Gastroesophageal sphincter (tissue), 4 donors: Measurements from ENCODE around the gene SLC4A4. TPM values are rescaled to one million over a fixed set of nuclear protein-coding genes. Genes with fewer than 3 reads are reported as not detected.

ENCODE experiments used
- ATAC-seq: fragments of 150-250 bp; one replicate; pipeline ENCODE4 v1.9.1; 2016; ENCODE audit warnings: mild to moderate bottlenecking, moderate library complexity
- H3K27ac ChIP-seq, 4 donors: fragments of 200-600 bp; sonication (generic) in 3 of 4; 1 replicate in 3 of 4; 2 replicates in 1 of 4; pipeline ENCODE4 v1.5.1; 2016 to 2019
- H3K27me3 ChIP-seq: fragments of 200-600 bp; sonication (generic); one replicate; pipeline ENCODE4 v1.5.1; 2019
- H3K36me3 ChIP-seq, 2 donors: fragments of 200-600 bp; sonication (generic); one replicate each; pipeline ENCODE4 v1.5.1; 2019; ENCODE audit warnings: control low read depth in 1 of 2
- H3K4me1 ChIP-seq, 3 donors: fragments of 200-600 bp; sonication (generic); 1 replicate in 2 of 3; 2 replicates in 1 of 3; pipeline ENCODE4 v1.5.1; 2016 to 2019; ENCODE audit warnings: control low read depth in 2 of 3
- H3K4me3 ChIP-seq, 2 donors: fragments of 200-600 bp; sonication (generic); one replicate each; pipeline ENCODE4 v1.5.1; 2019; ENCODE audit warnings: mild to moderate bottlenecking in 1 of 2, moderate library complexity in 1 of 2
- H3K9me3 ChIP-seq, 3 donors: fragments of 200-600 bp; sonication (generic); one replicate each; pipeline ENCODE4 v1.5.1; 2017 to 2019; ENCODE audit warnings: control low read depth in 2 of 3
- CTCF ChIP-seq, 4 experiments: fragments of 200-600 bp in 2 of 4; fragments of 450-650 bp in 2 of 4; sonication (generic) in 1 of 4; IDR thresholded peaks; one replicate each; pipeline ENCODE4 v1.5.1; 2017 to 2019; ENCODE audit warnings: antibody characterized with exemption in 4 of 4, mild to moderate bottlenecking in 2 of 4, moderate library complexity in 2 of 4
- EP300 ChIP-seq: sonication (generic); formaldehyde crosslinking; IDR thresholded peaks from one replicate; pipeline ENCODE4 v1.6.1; 2017; ENCODE audit warnings: antibody characterized with exemption, mild to moderate bottlenecking
- POLR2A ChIP-seq, 2 donors: fragments of 450-650 bp; IDR thresholded peaks; one replicate each; pipeline ENCODE4 v1.6.1; 2017; ENCODE audit warnings: antibody characterized with exemption in 2 of 2, mild to moderate bottlenecking in 2 of 2, moderate library complexity in 1 of 2
- POLR2AphosphoS5 ChIP-seq: sonication (generic); formaldehyde crosslinking; IDR thresholded peaks from one replicate; pipeline ENCODE4 v1.6.1; 2017; ENCODE audit warnings: antibody characterized with exemption
- WGBS, 2 donors: methylation state at CpG; one replicate each; pipeline ENCODE4 v1.1.5; 2018; ENCODE audit warnings: low coverage in 1 of 2; 5-methylcytosine and 5-hydroxymethylcytosine counted together
- total RNA-seq, 4 donors: library from RNA; depleted of rRNA; stranded (reverse); fragments of >200 nt; gene quantifications; one replicate each; pipeline ENCODE4 v1.1.0, GENCODE V29; 2016

The SLC4A4 gene
- total RNA-seq, 4 donors from 2014 or later: 3.2 to 5.5 (median 4.4) TPM

- 0% methylated on average over 1 of the region's 3 CpGs; no CpG with 5 or more reads in 1 of the 2 donors for WGBS, 2 donors
Measured at GRCh38 chr4:71333368-71333767, 5.5 kb upstream of the SLC4A4 start.

GRCh38 chr4:71333960-71334359 lies 4.9 kb upstream of the SLC4A4 start:
- no peak for ATAC-seq
- Histone ChIP-seq H3K36me3 (no peaks in the 10 kb centered on the region), H3K4me3 (no peak overlapping the region), H3K4me1 (no peaks in the 10 kb centered on the region), H3K9me3 (no peaks in the 10 kb centered on the region), H3K27ac (no peak overlapping the region), H3K27me3 (no peaks in the 10 kb centered on the region)
- TF ChIP-seq CTCF (IDR thresholded peaks at IDR 0.05): no peak
- no peak for TF ChIP-seq POLR2AphosphoS5
- TF ChIP-seq EP300: no peak
- TF ChIP-seq POLR2A (IDR thresholded peaks at IDR 0.05): no peak

More at GRCh38 chr4:71333368-71333767, 5.5 kb upstream of the SLC4A4 start:
- H3K27me3 ChIP-seq: no peaks in the 10 kb centered on the region
- ATAC-seq: no peak
- H3K4me3 ChIP-seq: no peak overlapping the region
- no peaks in the 10 kb centered on the region for H3K4me1 ChIP-seq
- H3K9me3 ChIP-seq: no peaks in the 10 kb centered on the region
- TF ChIP-seq POLR2AphosphoS5 (no peak), POLR2A (IDR thresholded peaks at IDR 0.05) (no peak), CTCF (IDR thresholded peaks at IDR 0.05) (no peak), EP300 (no peak)
- no peak overlapping the region for H3K27ac ChIP-seq
- no peaks in the 10 kb centered on the region for H3K36me3 ChIP-seq

- Histone ChIP-seq H3K4me1 (no peaks in the 10 kb centered on the region), H3K9me3 (no peaks in the 10 kb centered on the region), H3K36me3 (no peaks in the 10 kb centered on the region), H3K4me3 (no peak overlapping the region), H3K27me3 (no peaks in the 10 kb centered on the region), H3K27ac (no peak overlapping the region)
- WGBS, 2 donors: 70 to 88% methylated on average over 2 to 3 of the region's 3 CpGs
- no peak for ATAC-seq
- TF ChIP-seq POLR2AphosphoS5: no peak
- TF ChIP-seq EP300: no peak
- TF ChIP-seq POLR2A (IDR thresholded peaks at IDR 0.05): no peak
- no peak for TF ChIP-seq CTCF (IDR thresholded peaks at IDR 0.05)
Measured at GRCh38 chr4:71334465-71334882, 4.3 kb upstream of the SLC4A4 start.

- ATAC-seq: no peak
- WGBS, 2 donors: 89 to 90% methylated on average over 2 of the region's 2 CpGs
- Histone ChIP-seq H3K36me3 (no peaks in the 10 kb centered on the region), H3K4me3 (no peak overlapping the region), H3K9me3 (no peaks in the 10 kb centered on the region), H3K27ac (no peak overlapping the region), H3K27me3 (no peaks in the 10 kb centered on the region), H3K4me1 (no peaks in the 10 kb centered on the region)
- TF ChIP-seq CTCF (IDR thresholded peaks at IDR 0.05) (no peak), POLR2A (IDR thresholded peaks at IDR 0.05) (no peak), POLR2AphosphoS5 (no peak), EP300 (no peak)
Measured at GRCh38 chr4:71343670-71344466, 5.0 kb downstream of the SLC4A4 start.

- no peak for ATAC-seq
- Histone ChIP-seq H3K27ac (no peak overlapping the region), H3K9me3 (no peaks in the 10 kb centered on the region), H3K4me1 (no peaks in the 10 kb centered on the region), H3K27me3 (no peaks in the 10 kb centered on the region), H3K4me3 (no peak overlapping the region), H3K36me3 (no peaks in the 10 kb centered on the region)
- no peak for TF ChIP-seq CTCF (IDR thresholded peaks at IDR 0.05)
- no peak for TF ChIP-seq POLR2A (IDR thresholded peaks at IDR 0.05)
Measured at GRCh38 chr4:71346710-71347109, 7.9 kb downstream of the SLC4A4 start.
